K562 (cell line): ENCODE data around the gene IMPA2. TPM values are rescaled to one million over a fixed set of nuclear protein-coding genes. Genes with fewer than 3 reads are reported as not detected.

Experiments used
- BDP1 ChIP-seq: IDR thresholded peaks from 3 replicates; pipeline ENCODE4 v1.6.1; 2011; ENCODE audit not compliant: insufficient read length, insufficient read depth
- CGGBP1 ChIP-seq: fragments of 250-450 bp; sonication (Bioruptor Pico); IDR thresholded peaks from 2 replicates; pipeline ENCODE4 v1.9.0; 2021; ENCODE audit warnings: mild to moderate bottlenecking
- NFIX ChIP-seq: fragments of 250-450 bp; sonication (Bioruptor Pico); IDR thresholded peaks from 2 replicates; pipeline ENCODE4 v1.4.0; 2020; ENCODE audit warnings: low read depth, mild to moderate bottlenecking, moderate library complexity
- NRF1 ChIP-seq, 2 experiments: fragments of 450-650 bp; IDR thresholded peaks in 1 of 2; conservative IDR thresholded peaks in 1 of 2; 2 replicates each; pipeline ENCODE4 v1.6.1; 2014; ENCODE audit warnings: mild to moderate bottlenecking in 2 of 2
- POLR2B ChIP-seq: fragments of 450-650 bp; IDR thresholded peaks from 2 replicates; pipeline ENCODE4 v1.6.1; 2018; ENCODE audit warnings: low read depth; ENCODE audit not compliant: partially characterized antibody
- POLR2H ChIP-seq: IDR thresholded peaks from 2 replicates; pipeline ENCODE4 v1.6.1; 2016; ENCODE audit warnings: missing genetic modification characterization, low read depth, mild to moderate bottlenecking, control low read depth, missing compliant biosample characterization, moderate library complexity
- PRDM10 ChIP-seq: fragments of 450-650 bp; IDR thresholded peaks from 2 replicates; pipeline ENCODE4 v1.6.1; 2018; ENCODE audit not compliant: partially characterized antibody
- RBBP5 ChIP-seq: fragments of 200-600 bp; sonication (generic); IDR thresholded peaks from 2 replicates; pipeline ENCODE4 v1.6.1; 2012; ENCODE audit warnings: borderline replicate concordance, mild to moderate bottlenecking, low read length, control low read depth, inconsistent platforms; ENCODE audit not compliant: insufficient read depth, poor library complexity, severe bottlenecking
- TCFL5 ChIP-seq: fragments of 250-450 bp; sonication (Bioruptor Pico); conservative IDR thresholded peaks from 2 replicates; pipeline ENCODE4 v1.6.1; 2021; ENCODE audit warnings: mild to moderate bottlenecking, moderate library complexity, matching md5 sums
- VEZF1 ChIP-seq: fragments of 200-800 bp; sonication (Bioruptor generic); IDR thresholded peaks from 2 replicates; pipeline ENCODE4 v1.6.1; 2017; ENCODE audit warnings: missing genetic modification characterization, missing compliant biosample characterization
- polyA plus RNA-seq, 8 experiments: library from polyadenylated mRNA; depleted of rRNA in 4 of 8; stranded (reverse) in 5 of 8; unstranded in 3 of 8; fragments of >200 nt; fragmentation: Nextera tagmentation in 2 of 8; fragmentation: Illumina TruSeq in 1 of 8; extraction: Ambion mirVana in 2 of 8; extraction: Trizol in 1 of 8; gene quantifications; 2 replicates each; pipeline versions ENCODE4 v1.2.1 to v1.2.3, GENCODE V29; 2011 to 2014; ENCODE audit warnings: inconsistent platforms in 1 of 8, missing spikeins in 1 of 8
- total RNA-seq, 7 experiments: library from RNA; depleted of rRNA in 6 of 7; stranded (reverse); fragments of >200 nt in 6 of 7; fragmentation: Illumina TruSeq in 2 of 7; extraction: Trizol in 2 of 7; gene quantifications; 2 replicates each; pipeline versions ENCODE4 v1.2.1 to v1.2.3, GENCODE V29; 2011 to 2021; ENCODE audit warnings: low replicate concordance in 1 of 7

Gene IMPA2
- total and polyA plus RNA-seq, 9 of the 15 experiments (the other 6 are each of a cell fraction or from before 2014, with no cell fraction given) = 0.62 to 11.3 (median 5.7) TPM

- TF ChIP-seq BDP1 (no peak), RBBP5 (no peak), VEZF1 (peak; percentile 53), POLR2B (peak; percentile 26), CGGBP1 (CRISPR knock-in tag) (no peak), POLR2H (no peak), PRDM10 (peak; percentile 2), NRF1 (conservative IDR thresholded peaks at IDR 0.05 in 1 of 2, IDR thresholded peaks at IDR 0.05 in 1 of 2) (peak; percentile 4 to 34; a peak in 3 of 4 replicates), TCFL5 (CRISPR knock-in tag) (no peak), NFIX (CRISPR knock-in tag) (no peak)
Observed at GRCh38 chr18:11981192-11981542, at the start of gene IMPA2 (continued).
